ENCODE results near the gene C1orf174.

DNA sequence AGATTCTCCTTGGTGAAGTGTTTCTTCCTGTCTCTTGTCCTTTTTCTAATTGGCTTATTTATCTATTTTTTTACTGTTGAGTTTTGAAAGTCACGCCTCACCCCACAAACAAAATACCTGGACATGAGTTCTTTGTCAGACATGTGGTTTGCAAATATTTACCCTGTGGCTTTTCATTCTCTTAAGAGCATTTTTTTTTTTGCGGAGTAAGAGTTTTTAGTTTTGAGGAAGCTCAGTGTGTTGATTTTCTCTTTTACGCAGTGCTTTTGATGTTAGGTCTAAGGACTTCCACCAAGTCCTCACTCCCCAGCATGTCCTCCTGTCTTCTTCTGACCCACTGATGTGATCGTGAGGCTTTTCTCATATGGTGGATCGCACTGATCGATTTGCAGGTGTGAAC lies 35.2 kb downstream of the C1orf174 start:
- TF ChIP-seq MXI1 (IDR thresholded peaks at IDR 0.05; ENCODE audit: borderline replicate concordance, low read depth, low read length) = no peak
- no peak for TF ChIP-seq POLR2A (IDR thresholded peaks at IDR 0.05; ENCODE audit: low read depth, low read length)
- TF ChIP-seq, protein P1, sequence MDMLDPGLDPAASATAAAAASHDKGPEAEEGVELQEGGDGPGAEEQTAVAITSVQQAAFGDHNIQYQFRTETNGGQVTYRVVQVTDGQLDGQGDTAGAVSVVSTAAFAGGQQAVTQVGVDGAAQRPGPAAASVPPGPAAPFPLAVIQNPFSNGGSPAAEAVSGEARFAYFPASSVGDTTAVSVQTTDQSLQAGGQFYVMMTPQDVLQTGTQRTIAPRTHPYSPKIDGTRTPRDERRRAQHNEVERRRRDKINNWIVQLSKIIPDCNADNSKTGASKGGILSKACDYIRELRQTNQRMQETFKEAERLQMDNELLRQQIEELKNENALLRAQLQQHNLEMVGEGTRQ (IDR thresholded peaks at IDR 0.05; ENCODE audit: low read depth, low read length) = no peak
- TF ChIP-seq, protein P2, sequence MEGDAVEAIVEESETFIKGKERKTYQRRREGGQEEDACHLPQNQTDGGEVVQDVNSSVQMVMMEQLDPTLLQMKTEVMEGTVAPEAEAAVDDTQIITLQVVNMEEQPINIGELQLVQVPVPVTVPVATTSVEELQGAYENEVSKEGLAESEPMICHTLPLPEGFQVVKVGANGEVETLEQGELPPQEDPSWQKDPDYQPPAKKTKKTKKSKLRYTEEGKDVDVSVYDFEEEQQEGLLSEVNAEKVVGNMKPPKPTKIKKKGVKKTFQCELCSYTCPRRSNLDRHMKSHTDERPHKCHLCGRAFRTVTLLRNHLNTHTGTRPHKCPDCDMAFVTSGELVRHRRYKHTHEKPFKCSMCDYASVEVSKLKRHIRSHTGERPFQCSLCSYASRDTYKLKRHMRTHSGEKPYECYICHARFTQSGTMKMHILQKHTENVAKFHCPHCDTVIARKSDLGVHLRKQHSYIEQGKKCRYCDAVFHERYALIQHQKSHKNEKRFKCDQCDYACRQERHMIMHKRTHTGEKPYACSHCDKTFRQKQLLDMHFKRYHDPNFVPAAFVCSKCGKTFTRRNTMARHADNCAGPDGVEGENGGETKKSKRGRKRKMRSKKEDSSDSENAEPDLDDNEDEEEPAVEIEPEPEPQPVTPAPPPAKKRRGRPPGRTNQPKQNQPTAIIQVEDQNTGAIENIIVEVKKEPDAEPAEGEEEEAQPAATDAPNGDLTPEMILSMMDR (conservative IDR thresholded peaks at IDR 0.05; ENCODE audit: low read depth, low read length) = no peak
- no peak for TF ChIP-seq MAFK (IDR thresholded peaks at IDR 0.05; ENCODE audit: low read depth, low read length)
- no peak for TF ChIP-seq BHLHE40 (IDR thresholded peaks at IDR 0.05; ENCODE audit: low read depth, low read length)
- no peak for TF ChIP-seq FOS (IDR thresholded peaks at IDR 0.05; ENCODE audit: low read depth, low read length)
- TF ChIP-seq RFX5 (IDR thresholded peaks at IDR 0.05; ENCODE audit: low read depth, low read length) = no peak
- TF ChIP-seq RAD21 (IDR thresholded peaks at IDR 0.05; ENCODE audit: low read length) = no peak
- no peak for TF ChIP-seq SMC3 (IDR thresholded peaks at IDR 0.05; ENCODE audit: low read depth, low read length)
- no peak for TF ChIP-seq CHD1 (IDR thresholded peaks at IDR 0.05; ENCODE audit: low read depth, low read length)
- TF ChIP-seq, protein P3, sequence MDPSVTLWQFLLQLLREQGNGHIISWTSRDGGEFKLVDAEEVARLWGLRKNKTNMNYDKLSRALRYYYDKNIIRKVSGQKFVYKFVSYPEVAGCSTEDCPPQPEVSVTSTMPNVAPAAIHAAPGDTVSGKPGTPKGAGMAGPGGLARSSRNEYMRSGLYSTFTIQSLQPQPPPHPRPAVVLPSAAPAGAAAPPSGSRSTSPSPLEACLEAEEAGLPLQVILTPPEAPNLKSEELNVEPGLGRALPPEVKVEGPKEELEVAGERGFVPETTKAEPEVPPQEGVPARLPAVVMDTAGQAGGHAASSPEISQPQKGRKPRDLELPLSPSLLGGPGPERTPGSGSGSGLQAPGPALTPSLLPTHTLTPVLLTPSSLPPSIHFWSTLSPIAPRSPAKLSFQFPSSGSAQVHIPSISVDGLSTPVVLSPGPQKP (IDR thresholded peaks at IDR 0.05; ENCODE audit: borderline replicate concordance, low read depth, low read length) = no peak

All from IMR-90 (cell line).